Muscle of back (tissue), 13 donors: Measurements from ENCODE around the gene C2CD4D. TPM values are rescaled to one million over a fixed set of nuclear protein-coding genes. Genes with fewer than 3 reads are reported as not detected.
"Not testable (repeated sequence)": the region's sequence is repeated elsewhere in the genome, so short reads cannot be mapped to it uniquely, and the experiment has no call there.

Experiments used
- DNase-seq, 3 donors: peaks; one replicate each; pipeline versions ENCODE4 v3.0.0 to v3.0.0-alpha.2; 2013
- long read RNA-seq, 9 donors: transcript quantifications; one replicate each; lab custom pipeline, GENCODE V29; 2026
- polyA plus RNA-seq, 10 donors: library from polyadenylated mRNA; unstranded; fragments of 120-200 nt; gene quantifications; one replicate each; pipeline ENCODE4 v1.2.1, GENCODE V29; 2013; ENCODE audit not compliant: insufficient read length in 10 of 10

C2CD4D gene
- polyA plus RNA-seq, result under 1 TPM in 8 of 10 donors, not detected in 2; 0.11 to 0.35 (median 0.16) TPM
- long read RNA-seq, donor 1, result 0 reads
- long read RNA-seq, donor 2, result 0 reads
- long read RNA-seq, donor 3, result 0 reads
- long read RNA-seq, donor 4, result 0 reads
- long read RNA-seq, donor 5, result 0 reads
- long read RNA-seq, donor 6, result 0 reads
- long read RNA-seq, donor 7, result 0 reads
- long read RNA-seq, donor 8, result 0 reads
- long read RNA-seq, donor 9, result 0 reads

- peak in 1 of 3 donors; percentile 51 for DNase-seq
Observed at GRCh38 chr1:151839457-151840403, at the start of gene C2CD4D. Gene C2CD4D (minus strand): TSS chr1:151839820. CDS start chr1:151838989, 831 bp downstream.

GRCh38 chr1:151888972-151889570 lies 49.5 kb upstream of the C2CD4D start:
- no peak for DNase-seq

- no peak for DNase-seq
Observed at GRCh38 chr1:151887028-151887427, 47.4 kb upstream of the C2CD4D start.

DNA sequence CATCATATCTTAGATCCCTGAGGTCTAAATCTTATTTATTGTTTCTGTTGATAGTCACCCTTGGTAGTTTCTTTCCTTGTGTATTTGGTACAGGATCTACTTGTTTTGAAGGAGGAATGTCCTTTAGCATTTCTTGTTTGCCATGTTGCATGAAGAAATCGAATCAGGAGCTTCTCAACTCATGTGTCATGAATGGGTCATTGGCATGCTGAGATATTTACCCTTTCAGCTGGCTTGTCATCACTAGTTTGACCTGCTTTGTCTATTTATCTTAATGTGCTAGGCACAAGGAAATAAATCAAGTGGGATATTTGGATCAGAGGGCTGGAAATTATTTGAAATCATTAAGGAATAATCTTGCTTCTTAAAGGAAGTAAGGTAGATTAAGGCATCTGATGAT lies 45.9 kb upstream of the C2CD4D start:
- DNase-seq, result no peak

DNA sequence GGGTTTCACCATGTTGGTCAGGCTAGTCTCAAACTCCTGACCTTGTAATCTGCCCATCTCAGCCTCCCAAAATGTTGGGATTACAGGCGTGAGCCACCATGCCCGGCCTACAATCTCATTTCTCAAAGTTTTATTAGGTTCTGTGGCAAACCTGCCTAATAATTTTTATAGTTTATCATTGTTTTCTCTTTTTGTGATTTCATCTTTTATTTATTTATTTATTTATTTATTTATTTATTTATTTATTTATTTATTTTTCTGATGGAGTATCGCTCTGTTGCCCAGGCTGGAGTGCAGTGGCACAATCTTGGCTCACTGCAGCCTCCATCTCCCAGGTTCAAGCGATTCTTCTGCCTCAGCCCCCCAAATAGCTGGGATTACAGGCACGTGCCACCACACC lies 45.3 kb upstream of the C2CD4D start:
- not testable (repeated sequence) for DNase-seq

DNA sequence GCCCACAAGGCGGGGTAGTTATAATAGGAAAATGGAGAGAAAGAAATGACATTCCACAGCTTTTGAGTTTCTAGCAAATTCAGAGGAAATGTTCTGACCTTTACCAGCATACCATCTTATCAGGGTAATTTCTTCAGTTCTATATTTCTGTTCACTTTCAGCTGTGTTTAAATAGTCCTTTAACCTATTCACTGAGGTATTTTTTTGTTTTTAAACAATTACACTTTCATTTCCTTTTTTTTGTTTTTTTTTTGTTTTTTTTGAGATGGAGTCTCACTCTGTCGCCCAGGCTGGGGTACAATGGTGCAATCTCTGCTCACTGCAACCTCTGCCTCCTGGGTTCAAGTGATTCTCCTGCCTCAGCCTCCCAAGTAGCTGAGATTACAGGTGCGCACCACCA lies 44.8 kb upstream of the C2CD4D start:
- DNase-seq, result not testable (repeated sequence)

GRCh38 chr1:151883898-151884297 lies 44.3 kb upstream of the C2CD4D start:
- DNase-seq, result not testable (repeated sequence)

GRCh38 chr1:151882918-151883317 lies 43.3 kb upstream of the C2CD4D start:
- DNase-seq, result not testable (repeated sequence)

DNA sequence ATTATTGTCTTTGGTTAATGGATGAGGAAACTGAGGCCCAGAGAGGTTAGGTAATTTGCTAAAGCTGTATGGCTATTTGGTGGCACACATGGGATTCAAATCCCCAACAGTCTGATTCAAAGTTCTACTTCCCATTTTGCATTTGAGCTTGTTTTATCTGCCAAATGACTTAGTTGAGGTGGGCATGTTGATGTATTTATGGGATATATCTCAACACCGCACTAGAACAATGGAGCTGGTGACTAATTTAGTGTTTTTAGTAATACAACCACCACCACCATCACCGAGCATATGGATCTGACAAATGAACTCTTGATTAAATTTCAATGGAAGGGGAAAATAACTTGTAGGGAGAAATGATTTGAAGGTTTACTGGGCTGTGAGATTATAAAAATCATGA lies 42.8 kb upstream of the C2CD4D start:
- DNase-seq, result no peak

- DNase-seq, result no peak
Observed at GRCh38 chr1:151881479-151881878, 41.9 kb upstream of the C2CD4D start.

DNA sequence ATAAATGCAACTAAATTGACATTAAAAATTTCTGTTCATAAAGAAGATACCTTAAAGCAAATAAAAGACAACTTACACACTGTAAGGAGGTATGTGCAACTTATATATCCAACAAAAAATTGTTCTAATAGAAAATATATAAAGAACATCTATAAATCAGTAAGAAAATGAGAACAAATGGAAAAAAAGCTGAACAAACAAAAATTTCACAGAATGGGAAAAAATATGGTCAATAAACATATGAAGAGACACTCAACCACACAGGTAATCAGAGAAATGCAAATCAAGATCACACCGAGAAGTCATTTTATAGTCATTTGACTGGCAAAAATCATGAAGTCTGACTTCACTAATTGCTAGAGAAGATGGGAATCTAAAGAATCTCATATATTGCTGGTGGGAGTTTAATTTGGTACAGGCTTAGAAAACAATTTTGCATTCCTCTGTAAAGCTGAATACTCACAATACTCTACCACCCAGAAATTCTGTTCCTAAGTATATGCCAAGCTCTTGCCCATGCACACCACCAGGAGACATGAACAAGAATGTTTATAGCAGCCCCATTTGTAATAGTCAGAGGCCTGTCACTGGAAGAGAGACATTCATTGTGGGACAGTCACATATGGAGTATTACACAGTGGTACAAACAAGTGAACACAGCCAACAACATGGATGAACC lies 35.9 kb upstream of the C2CD4D start:
- no peak for DNase-seq

GRCh38 chr1:151872776-151873175 lies 33.2 kb upstream of the C2CD4D start:
- DNase-seq, result not testable (repeated sequence)

GRCh38 chr1:151871284-151872030 lies 31.8 kb upstream of the C2CD4D start:
- no peak for DNase-seq

DNA sequence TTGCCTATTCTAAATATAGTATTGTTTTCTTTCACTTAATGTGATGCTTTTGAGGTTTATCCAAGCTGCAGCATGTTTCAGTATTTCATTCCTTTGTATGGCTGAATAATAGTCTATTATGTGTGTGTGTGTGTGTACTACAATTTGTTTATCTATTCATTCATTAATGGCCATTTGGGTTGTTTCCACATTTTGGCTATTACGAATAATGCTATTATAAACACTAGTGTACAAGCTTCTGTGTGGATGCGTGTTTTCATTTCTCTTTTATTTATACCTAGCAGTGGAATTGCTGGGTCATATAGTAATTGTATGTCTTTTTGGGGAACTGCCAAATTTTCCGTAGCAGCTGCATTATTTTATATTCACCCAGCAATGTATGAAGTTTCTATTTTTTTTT lies 28.9 kb upstream of the C2CD4D start:
- DNase-seq, result no peak

DNA sequence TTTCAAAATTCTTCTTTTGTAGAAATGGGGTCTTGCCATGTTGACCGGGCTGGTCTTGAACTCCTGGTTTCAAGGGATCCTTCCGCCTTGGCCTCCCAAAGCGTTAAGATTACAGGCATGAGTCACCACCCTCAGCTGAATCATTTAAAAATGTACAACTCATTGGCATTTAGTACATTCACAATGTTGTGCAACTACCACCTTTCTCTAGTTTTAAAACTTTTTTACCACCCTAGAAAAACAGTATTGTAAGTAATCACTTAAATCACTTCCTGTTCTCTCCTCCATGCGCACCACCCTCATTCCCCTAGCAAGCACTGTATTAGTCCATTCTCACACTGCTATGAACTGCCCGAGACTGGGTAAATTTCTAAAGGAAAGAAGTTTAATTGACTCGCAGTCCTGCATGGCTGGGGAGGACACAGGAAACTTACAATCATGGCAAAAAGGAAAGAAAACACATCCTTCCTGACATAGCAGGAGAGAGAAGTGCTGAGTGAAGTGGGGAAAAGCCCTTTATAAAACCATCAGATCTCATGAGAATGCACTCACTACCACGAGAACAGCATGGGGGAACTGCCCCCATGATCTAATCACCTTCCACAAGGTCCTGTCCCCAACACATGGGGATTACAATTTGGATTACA lies 28.3 kb upstream of the C2CD4D start:
- no peak for DNase-seq

DNA sequence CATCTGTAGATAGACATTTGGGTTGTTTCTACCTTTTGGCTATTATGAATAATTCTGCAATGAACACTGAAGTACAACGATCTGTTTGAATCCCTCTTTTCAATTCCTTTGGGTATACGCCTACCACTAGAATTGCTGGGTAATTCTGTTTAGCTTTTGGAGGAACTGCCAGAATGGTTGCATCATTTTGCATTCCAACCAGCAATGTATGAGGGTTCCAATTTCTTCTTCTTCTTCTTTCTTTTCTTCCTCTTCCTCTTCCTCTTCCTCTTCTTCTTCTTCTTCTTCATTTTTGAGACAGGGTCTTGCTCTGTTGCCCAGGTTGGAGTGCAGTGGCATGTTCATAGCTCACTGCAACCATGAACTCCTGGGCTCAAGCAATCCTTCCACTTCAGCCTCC lies 27.7 kb upstream of the C2CD4D start:
- no peak for DNase-seq

GRCh38 chr1:151864411-151864810 lies 24.8 kb upstream of the C2CD4D start:
- no peak for DNase-seq

GRCh38 chr1:151862604-151863003 lies 23.0 kb upstream of the C2CD4D start:
- DNase-seq, result no peak

DNA sequence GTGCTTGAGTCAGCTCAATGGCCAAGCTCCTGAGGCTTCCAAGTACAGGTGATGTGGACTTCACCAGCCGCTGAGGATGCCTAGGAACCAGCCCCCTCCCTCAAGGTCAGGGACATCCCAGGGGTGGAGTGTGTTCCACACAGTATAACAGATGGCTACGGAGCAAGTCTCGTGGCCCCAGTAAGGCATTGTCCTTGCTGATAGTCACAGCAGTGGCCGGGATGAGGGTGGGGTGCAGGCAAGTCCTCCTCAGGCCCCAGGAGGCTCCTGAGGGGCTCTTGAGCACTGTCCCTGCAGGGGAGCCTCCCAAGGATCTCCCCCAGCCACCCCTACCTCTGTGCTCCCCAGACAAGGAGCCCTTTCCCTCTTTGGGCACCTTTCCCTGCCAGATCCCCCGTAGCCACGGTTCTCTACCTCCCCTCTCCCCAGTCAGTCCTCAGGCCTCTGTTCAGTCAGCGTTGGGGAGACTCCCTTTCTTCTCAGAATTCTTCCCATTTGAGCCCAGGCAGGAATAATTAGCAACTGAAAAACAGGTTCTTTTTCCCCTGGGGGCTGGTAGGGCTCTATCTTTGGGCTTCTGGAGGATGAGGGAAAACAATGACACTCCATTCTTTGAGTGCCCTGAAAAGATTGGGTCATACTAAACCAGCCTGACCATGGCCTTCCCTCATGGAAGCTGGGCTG lies 21.0 kb upstream of the C2CD4D start:
- DNase-seq, result no peak

GRCh38 chr1:151859891-151860293 lies 20.3 kb upstream of the C2CD4D start:
- no peak for DNase-seq
